ENCODE results near the gene CNMD.
A peak's percentile ranks its signal among the peaks of the same experiment; 100 is the strongest.
"Not testable (repeated sequence)": the region's sequence is repeated elsewhere in the genome, so short reads cannot be mapped to it uniquely, and the experiment has no call there.

CNMD gene

DNA sequence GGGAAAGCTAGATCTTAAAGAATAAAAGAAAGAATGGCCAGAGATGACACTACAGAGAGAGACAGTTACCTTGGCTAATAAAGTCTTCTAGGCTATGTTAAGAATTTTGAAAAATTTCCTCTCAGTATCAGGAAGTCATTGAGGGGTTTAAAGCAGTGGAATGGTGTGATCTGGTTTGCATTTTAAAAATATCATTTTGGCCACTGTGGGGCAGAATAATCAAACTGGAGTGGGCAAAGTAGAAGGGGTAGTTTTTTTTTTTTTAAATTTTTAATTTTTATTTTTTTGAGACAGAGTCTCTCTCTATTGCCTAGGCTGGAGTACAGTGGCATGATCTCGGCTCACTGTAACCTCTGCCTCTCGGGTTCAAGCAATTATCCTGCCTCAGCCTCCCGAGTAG, 4.4 kb upstream of the CNMD start:
- DNase-seq, result no peak

DNA sequence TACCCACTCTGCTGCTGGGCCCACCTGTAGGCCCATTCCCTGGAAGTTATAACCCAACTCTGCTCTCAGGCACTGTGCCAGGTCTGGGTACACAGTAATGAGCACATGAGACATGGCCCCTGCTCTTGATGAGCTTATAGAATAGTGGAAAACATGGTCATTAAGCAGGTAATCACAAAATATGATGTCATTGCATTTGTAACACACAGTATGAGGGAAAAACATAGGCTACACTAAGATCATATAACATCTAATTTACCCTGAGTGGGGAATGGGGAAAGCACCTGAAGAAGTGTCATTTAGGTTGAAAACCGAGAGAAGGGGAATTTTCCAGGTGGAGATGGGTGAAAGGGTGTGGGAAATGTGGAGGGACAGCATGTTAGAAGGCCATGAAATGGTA, 3.9 kb upstream of the CNMD start:
- DNase-seq, result no peak

DNA sequence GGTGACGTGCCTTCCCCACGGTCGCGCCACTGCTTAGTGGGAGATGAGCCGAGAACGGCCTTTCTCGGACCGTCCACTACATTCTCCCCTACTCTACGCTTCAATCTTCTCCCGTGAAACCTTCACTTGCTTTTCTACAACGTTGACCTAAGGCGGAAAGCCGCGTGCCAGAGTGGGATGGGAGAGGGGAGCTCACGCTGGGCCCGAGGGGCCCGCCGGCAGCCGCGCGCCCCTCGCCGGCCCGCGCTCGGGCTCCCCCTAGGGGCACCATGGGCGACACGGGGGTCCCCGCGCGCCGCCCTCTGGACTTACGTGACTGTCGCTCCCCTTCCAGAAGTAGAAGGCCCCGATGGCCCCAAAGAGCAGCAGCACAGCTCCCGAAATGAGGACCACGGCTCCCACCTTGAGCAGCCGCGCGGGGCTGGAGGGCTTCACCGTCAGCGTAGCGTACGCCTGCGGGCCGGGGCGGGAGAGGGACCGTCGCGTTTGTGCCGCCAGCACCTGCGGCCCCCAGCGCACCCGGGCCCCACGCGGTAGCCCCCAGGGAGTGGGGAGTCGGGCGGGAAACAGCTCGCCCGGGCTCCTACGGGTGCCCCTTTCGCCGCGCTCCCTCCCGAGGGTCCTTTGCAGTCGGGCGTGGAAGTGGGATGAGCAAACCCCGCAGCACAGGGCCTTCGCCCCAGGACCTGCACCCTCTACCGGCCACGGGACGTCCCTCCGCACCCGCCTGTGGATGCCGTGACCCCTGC, 727 bp downstream of the CNMD start:
- DNase-seq, result peak; percentile 1 to 9

DNA sequence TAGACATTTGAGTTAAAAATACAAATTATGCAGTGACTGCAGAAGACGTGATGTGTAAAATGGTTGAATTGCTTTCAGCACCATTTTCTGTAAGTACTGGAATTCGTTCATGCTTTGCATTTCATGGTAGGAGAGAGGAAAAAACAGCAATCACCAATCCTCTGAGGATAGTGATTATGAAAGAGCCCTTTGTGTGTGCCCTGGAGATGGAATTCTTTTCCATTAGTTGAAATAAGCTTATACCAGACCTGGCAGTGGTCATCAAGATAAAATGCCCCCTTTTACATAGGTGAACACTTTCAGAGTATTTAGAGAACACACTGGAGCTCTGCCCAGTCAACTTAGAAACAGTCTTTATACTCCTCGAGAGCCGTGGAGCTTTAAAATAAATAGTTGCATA, 1.7 kb downstream of the CNMD start:
- DNase-seq, result no peak

- no peak for DNase-seq
Observed at GRCh38 chr13:52737451-52737850, 2.2 kb downstream of the CNMD start.

DNA sequence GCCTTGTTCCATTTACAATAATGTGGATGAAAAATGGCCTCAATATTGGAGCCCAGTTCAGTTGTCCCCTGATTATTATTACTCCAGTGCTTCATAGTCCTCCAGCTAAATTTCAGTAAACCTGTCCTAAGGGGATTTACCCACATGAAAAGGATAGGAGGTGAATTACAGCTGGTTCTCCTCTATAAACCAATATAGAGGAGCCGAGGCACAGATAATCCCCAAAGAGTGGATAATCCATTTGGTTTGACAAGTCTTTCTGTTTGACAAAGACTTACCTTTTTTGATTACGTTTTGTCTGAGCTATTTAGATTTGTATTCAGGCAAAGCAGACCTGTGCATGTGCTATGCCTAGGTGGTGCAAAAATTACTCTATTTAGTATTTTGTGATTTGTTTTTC, 2.7 kb downstream of the CNMD start:
- no peak for DNase-seq

GRCh38 chr13:52734075-52734623, 5.5 kb downstream of the CNMD start:
- no peak for DNase-seq

GRCh38 chr13:52726258-52726657, 13.4 kb downstream of the CNMD start:
- DNase-seq, result no peak

DNA sequence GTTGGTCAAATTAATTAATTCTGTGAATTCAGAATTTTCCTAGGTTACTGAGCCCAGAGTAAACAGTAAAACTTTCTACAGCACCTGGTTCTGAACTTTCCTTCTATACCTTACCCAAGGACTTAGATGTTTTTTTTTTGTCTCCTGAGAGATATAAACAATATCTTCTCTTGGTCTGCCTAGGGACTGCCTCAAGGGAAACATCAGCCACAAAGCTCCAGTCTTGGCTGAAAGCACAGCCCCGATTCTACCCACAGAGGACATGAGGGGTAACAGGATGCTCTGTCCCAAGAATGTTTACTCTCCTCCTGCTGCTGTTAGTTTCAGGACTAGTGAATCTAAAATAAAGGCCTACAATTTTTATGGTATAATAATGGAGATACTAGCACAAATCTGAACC, 14.3 kb downstream of the CNMD start:
- DNase-seq, result no peak

- no peak for DNase-seq
Observed at GRCh38 chr13:52723181-52723580, 16.4 kb downstream of the CNMD start.

DNA sequence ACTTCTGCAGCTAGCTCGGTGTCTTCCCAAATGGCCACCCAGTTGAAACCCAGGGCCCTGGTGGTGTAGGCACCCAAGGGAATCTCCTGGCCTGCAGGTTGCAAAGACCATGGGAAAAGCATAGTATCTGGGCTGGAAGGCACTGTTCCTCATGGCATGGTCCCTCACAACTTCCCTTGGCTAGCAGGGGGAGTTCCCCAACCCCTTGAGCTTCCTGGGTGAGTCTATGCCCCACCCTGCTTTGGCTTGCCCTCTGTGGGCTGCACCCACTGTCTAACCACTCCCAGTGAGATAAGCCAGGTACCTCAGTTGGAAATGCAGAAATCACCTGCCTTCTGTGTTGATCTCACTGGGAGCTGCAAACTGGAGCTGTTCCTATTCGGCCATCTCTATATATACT, 18.3 kb downstream of the CNMD start:
- DNase-seq, result not testable (repeated sequence)

DNA sequence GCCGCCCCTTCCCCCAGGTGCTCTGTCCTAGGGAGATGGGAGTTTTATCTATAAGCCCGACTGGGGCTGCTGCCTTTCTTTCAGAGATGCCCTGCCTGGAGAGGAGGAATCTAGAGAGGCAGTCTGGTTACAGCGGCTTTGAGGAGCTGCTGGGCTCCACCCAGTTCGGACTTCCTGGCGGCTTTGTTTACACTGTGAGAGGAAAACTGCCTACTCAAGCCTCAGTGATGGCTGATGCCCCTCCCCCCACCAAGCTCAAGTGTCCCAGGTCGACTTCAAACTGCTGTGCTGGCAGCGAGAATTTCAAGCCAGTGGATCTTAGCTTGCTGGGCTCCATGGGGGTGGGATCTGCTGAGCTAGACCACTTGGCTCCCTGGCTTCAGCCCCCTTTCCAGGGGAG, 18.7 kb downstream of the CNMD start:
- not testable (repeated sequence) for DNase-seq

- DNase-seq, result peak in 1 of 2 donors; percentile 8
Observed at GRCh38 chr13:52713894-52714293, 25.7 kb downstream of the CNMD start.

- DNase-seq, result no peak
Observed at GRCh38 chr13:52712385-52712784, 27.2 kb downstream of the CNMD start.

DNA sequence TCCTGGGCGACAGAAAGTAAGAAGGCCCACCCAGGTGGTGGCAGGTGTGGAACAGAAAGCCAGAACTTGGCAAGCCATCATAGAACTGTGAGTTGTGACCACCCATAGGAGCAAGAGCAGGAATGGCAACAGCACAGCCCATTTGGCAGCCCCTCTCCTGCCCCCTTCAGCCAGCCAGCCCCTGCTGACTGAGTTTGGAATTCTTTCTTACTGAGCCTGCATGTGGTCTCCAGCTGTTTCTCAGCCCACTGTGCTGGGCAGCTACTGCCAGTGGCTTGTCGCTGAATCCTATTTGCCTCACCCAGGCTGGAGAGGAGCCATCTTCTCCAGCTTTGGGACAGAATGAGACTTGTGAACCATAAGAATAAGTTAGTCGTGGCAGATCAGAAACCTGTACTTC, 28.3 kb downstream of the CNMD start:
- DNase-seq, result no peak

DNA sequence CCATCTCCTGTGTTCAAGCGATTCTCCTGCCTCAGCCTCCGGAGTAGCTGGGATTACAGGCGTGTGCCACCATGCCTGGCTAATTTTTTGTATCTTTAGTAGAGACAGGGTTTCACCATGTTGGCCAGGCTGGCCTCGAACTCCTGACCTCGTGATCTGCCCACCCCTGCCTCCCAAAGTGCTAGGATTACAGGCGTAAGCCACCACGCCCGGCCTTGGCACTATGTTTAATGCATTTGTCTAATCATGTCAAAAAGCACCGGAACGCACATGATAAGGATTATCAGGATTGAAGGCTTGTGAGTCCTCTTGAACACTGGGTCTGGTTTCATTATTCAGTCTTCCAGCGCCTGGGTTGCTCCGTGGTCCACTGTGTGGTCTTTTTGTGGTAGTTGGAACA, 31.4 kb downstream of the CNMD start:
- not testable (repeated sequence) for DNase-seq

- no peak for DNase-seq
Observed at GRCh38 chr13:52707375-52707774, 32.2 kb downstream of the CNMD start.

GRCh38 chr13:52706081-52706480, 33.5 kb downstream of the CNMD start:
- DNase-seq, result no peak

DNA sequence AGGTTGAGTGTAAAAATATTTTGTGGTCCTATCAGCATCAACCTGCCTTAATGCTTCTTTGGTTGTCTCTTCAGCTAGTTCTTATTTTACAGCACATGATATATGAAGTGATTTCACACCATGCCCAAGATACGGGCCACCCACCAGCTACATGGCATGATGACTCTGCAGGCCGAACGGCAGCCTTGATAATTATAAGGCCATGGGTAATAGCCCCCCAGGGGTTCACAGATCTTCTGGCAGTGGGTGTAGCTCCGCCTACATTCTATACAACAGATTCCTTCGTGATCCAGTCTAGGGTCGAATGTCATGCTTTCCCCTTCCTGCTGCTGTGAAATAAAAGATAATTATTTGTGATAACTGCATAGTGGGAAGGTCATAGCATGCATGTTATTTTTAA, 36.1 kb downstream of the CNMD start:
- DNase-seq, result no peak

GRCh38 chr13:52701728-52702465, 37.7 kb downstream of the CNMD start:
- DNase-seq, result no peak

GRCh38 chr13:52696566-52696965, 43.1 kb downstream of the CNMD start:
- DNase-seq, result no peak

GRCh38 chr13:52695856-52696255, 43.8 kb downstream of the CNMD start:
- DNase-seq, result no peak

DNA sequence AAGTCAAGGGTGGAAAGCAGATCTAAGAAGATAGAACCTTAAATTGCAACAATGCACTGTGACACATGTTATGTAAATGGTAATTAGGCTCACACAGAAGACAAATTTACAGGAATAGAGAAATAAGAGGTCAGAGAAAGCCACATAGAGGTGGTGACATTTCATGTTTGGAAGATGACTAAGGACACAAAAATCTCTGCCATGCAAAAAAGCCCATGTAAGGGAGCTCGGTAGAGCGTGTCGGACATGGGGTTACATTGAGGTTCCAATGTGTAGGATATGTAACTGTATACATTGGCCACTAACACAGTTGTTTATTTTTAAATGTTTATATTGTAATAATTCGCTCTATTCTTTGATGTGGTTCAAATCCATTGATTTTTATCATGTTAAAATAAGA, 53.2 kb downstream of the CNMD start:
- DNase-seq, result no peak

DNA sequence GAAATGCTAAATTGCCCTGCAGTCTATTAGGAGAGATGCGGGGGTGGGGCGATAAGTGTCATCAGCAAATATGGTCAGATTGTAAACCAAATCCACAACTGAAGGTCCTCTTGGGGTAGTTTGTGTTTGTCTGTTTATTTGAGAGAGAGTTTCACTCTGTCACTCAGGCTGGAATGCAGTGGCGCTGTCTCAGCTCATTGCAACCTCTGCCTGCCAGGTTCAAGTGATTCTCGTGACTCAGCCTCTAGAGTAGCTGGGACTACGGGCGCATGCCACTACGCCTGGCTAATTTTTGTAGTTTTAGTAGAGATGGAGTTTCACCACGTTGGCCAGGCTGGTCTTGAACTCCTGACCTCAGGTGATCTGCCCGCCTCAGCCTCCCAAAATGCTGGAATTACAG, 53.8 kb downstream of the CNMD start:
- not testable (repeated sequence) for DNase-seq
